Activated CD8-positive, alpha-beta memory T cell treated with anti-CD3 and anti-CD28 coated beads, Interleukin-2, amount 10 ng/mL, durations not matched to agents 7 days and 5 days (primary cell): ENCODE data around the gene NLRP7. TPM values are rescaled to one million over a fixed set of nuclear protein-coding genes. Genes with fewer than 3 reads are reported as not detected.
"Not testable (repeated sequence)": the region's sequence is repeated elsewhere in the genome, so short reads cannot be mapped to it uniquely, and the experiment has no call there.

Experiments used
- ATAC-seq: fragments of 150-1000 bp; cut with Tn5 transposase; one replicate; pipeline ENCODE4 v1.10.0; 2021; ENCODE audit warnings: moderate library complexity
- CTCF ChIA-PET: fragments of 350-600 bp; sonication (Branson Sonifier 250); formaldehyde crosslinking; loops from one replicate; lab custom pipeline; 2021; ENCODE audit warnings: antibody characterized with exemption; lab: Charles Lee
- DNase-seq: peaks from one replicate; pipeline ENCODE4 v3.0.0-alpha.2; 2020
- H3K27ac Mint-ChIP-seq: one replicate; pipeline ENCODE4 v1.8.0; 2021; ENCODE audit warnings: mild to moderate bottlenecking, mixed read lengths
- H3K27me3 Mint-ChIP-seq: one replicate; pipeline ENCODE4 v1.8.0; 2021; ENCODE audit warnings: mixed read lengths
- H3K36me3 Mint-ChIP-seq: one replicate; pipeline ENCODE4 v1.8.0; 2021; ENCODE audit warnings: mild to moderate bottlenecking, mixed read lengths
- H3K4me1 Mint-ChIP-seq: one replicate; pipeline ENCODE4 v1.8.0; 2021; ENCODE audit warnings: mixed read lengths
- H3K4me3 Mint-ChIP-seq: one replicate; pipeline ENCODE4 v1.8.0; 2021; ENCODE audit warnings: mild to moderate bottlenecking, moderate library complexity, mixed read lengths
- H3K9me3 Mint-ChIP-seq: one replicate; pipeline ENCODE4 v1.8.0; 2022; ENCODE audit warnings: low read depth, mixed read lengths
- total RNA-seq, 2 experiments: library from RNA; stranded (reverse); gene quantifications; one replicate each; pipeline ENCODE4 v1.2.3, GENCODE V29; 2021

Gene NLRP7
- total RNA-seq, result not detected

DNA sequence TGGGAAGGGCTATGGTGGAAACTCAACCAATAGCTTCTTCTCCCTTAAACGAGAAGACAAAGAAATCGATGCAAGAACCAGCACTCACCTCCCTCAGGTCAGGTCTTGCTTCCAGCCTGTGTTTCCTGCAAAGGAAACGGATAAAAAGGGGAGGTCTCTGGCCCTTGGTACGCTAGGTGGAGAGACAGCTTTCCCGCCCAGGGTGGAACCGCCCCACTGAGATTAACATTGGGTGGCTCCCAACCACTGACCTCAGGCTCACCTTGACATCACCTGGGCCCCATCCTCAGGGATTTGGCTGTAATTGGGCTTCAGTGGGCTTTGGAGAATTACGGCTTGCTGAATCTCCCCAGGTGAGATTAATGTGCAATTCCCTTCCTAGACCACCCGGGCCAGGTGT lies at the start of gene NLRP7:
Gene NLRP7, minus strand, starts transcription at position 150 of the 400 bp plus-strand sequence.
- Mint-ChIP-seq H3K4me1 (peaks cover 2% of the 10 kb centered on the region), H3K9me3 (no peaks in the 10 kb centered on the region), H3K27me3 (no peaks in the 10 kb centered on the region), H3K27ac (no peak within 1 kb of the TSS), H3K36me3 (no peaks in the 10 kb centered on the region), H3K4me3 (no peak within 1 kb of the TSS)
- CTCF ChIA-PET, result no interaction called here
- no peak for DNase-seq
- no peak for ATAC-seq

DNA sequence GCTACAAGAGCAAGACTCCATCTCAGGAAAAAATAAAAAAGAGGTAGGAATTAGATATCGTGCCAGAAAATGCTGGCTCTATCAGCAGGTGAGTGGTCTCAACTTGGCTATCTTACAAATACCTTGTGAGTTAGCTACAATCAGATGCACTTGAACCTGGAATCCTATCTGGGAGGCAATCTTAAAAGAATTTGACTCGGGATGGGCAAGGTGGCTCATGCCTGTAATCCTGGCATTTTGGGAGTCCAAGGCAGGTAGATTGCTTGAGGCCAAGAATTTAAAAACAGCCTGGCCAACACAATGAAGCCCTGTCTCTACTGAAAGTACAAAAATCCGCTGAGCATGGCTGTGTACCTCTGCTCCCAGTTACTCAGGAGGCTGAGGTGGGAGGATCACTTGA lies 48.2 kb upstream of the NLRP7 start:
- H3K4me3 Mint-ChIP-seq, result no peak overlapping the region
- H3K27ac Mint-ChIP-seq, result no peak overlapping the region
- ATAC-seq (no peak), DNase-seq (no peak)
- peaks cover 4% of the 10 kb centered on the region for H3K9me3 Mint-ChIP-seq
- no peaks in the 10 kb centered on the region for H3K4me1 Mint-ChIP-seq
- no peaks in the 10 kb centered on the region for H3K27me3 Mint-ChIP-seq
- CTCF ChIA-PET, result no interaction called here
- H3K36me3 Mint-ChIP-seq, result peaks cover 20% of the 10 kb centered on the region

DNA sequence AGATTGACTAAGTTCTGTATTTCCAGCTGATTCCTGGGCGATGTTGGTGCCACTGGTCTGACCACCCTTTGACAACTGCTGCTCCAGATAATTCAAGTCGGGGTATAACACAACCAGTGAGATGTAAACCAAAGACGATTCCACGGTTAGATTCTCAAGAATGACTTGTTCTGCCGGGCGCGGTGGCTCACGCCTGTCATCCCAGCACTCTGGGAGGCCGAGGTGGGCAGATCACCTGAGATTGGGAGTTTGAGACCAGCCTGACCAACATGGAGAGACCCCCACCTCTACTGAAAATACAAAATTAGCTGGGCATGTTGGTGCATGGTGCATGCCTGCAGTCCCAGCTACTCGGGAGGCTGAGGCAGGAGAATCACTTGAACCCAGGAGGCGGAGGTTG lies 42.2 kb upstream of the NLRP7 start:
- not testable (repeated sequence) for H3K4me1 Mint-ChIP-seq, DNase-seq, H3K27me3 Mint-ChIP-seq, H3K4me3 Mint-ChIP-seq, ATAC-seq, H3K27ac Mint-ChIP-seq, H3K9me3 Mint-ChIP-seq
- CTCF ChIA-PET, result interaction anchor here (1.4 kb wide), 1 partner anchor 39 kb away, joined by 4 read pairs; no protein-coding TSS in a partner anchor
- peaks cover 33% of the 10 kb centered on the region for H3K36me3 Mint-ChIP-seq

GRCh38 chr19:54982562-54982961 lies 35.2 kb upstream of the NLRP7 start:
- H3K4me1 Mint-ChIP-seq, CTCF ChIA-PET, H3K27me3 Mint-ChIP-seq, H3K4me3 Mint-ChIP-seq, ATAC-seq, DNase-seq, H3K9me3 Mint-ChIP-seq, H3K27ac Mint-ChIP-seq: not testable (repeated sequence)
- H3K36me3 Mint-ChIP-seq, result peaks cover 17% of the 10 kb centered on the region

DNA sequence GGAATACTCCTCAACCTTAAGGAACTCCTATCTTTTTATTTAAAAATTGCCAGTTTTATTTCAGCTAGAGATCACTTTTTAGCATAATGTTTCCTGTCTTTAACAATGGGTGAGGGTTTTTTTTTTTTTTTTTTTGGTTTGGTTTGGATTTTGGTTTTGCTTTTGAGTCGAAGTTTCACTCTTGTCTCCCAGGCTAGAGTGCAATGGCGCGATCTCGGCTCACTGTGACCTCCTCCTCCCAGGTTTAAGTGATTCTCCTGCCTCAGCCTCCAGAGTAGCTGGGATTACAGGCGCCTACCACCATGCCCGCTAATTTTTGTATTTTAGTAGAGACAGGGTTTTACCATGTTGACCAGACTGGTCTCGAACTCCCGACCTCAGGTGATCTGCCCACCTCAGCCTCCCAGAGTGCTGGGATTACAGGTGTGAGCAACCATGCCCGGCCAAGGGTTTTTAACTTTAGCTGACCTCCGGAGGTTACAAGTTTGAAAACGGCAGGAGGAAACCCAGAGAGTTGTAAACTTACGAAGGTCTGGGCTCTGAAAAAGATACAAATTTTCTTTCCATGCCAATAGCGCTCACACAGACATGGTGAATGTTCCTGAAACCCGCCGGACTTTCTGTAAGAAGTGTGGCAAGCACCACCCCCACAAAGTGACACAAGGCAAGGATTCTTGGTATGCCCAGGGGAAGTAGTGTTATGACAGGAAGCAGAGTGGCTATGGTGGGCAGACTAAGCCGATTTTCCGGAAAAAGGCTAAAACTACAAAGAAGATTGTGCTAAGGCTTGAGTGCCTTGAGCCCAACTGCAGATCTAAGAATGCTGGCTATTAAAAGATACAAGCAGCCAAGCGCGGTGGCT lies 26.1 kb upstream of the NLRP7 start:
- peak overlapping the region; percentile 83 for H3K27ac Mint-ChIP-seq
- H3K4me3 Mint-ChIP-seq, result peak overlapping the region; percentile 50
- not testable (repeated sequence) for H3K9me3 Mint-ChIP-seq, H3K27me3 Mint-ChIP-seq
- peak; percentile 64 for ATAC-seq
- H3K36me3 Mint-ChIP-seq, result peaks cover 20% of the 10 kb centered on the region
- H3K4me1 Mint-ChIP-seq, result peaks cover 23% of the 10 kb centered on the region
- peak; percentile 53 for DNase-seq
- CTCF ChIA-PET, result interaction anchor here (1.0 kb wide), 1 partner anchor 92 kb away, joined by 4 read pairs; no protein-coding TSS in a partner anchor

DNA sequence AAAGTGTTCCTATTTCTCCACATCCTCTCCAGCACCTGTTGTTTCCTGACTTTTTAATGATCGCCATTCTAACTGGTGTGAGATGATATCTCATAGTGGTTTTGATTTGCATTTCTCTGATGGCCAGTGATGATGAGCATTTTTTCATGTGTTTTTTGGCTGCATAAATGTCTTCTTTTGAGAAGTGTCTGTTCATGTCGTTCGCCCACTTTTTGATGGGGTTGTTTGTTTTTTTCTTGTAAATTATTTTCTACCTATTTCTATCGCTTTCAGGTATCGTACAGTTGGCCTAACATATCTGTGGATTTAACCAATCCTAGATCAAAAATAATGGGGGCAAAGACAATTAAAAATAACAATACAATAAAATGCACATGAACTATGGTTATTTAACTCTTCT lies 24.1 kb upstream of the NLRP7 start:
- Mint-ChIP-seq H3K36me3 (peaks cover 17% of the 10 kb centered on the region), H3K4me1 (peaks cover 26% of the 10 kb centered on the region)
- DNase-seq, H3K4me3 Mint-ChIP-seq, H3K9me3 Mint-ChIP-seq, H3K27me3 Mint-ChIP-seq, H3K27ac Mint-ChIP-seq, CTCF ChIA-PET, ATAC-seq: not testable (repeated sequence)

DNA sequence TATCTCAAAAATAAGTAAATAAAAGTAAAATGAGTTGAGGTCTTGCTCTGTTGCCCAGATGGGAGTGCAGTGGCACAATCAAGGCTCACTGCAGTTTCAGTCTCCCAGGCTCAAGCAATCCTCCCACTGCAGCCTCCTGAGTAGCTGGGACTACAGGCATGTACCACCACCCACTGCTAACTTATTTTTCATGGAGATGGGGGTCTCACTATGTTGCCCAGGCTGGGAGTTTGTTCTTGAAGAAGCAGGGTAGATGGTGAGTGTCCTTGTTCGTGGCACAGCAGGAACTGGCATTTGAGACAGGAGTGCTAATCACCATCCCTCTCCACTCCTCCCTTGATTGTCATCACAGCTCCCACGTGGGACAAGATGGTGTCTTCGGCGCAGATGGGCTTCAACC lies 22.3 kb upstream of the NLRP7 start:
- ATAC-seq, result no peak
- no peak overlapping the region for H3K4me3 Mint-ChIP-seq
- no peak overlapping the region for H3K27ac Mint-ChIP-seq
- CTCF ChIA-PET, result no interaction called here
- no peak for DNase-seq
- peaks cover 26% of the 10 kb centered on the region for H3K4me1 Mint-ChIP-seq
- peaks cover 16% of the 10 kb centered on the region for H3K36me3 Mint-ChIP-seq
- no peaks in the 10 kb centered on the region for H3K27me3 Mint-ChIP-seq
- no peaks in the 10 kb centered on the region for H3K9me3 Mint-ChIP-seq

GRCh38 chr19:54967611-54968010 lies 20.3 kb upstream of the NLRP7 start:
- CTCF ChIA-PET, result interaction anchor here (1.4 kb wide), 1 partner anchor 451 kb away, joined by 3 read pairs; no protein-coding TSS in a partner anchor
- peaks cover 7% of the 10 kb centered on the region for H3K4me1 Mint-ChIP-seq
- ATAC-seq, result no peak
- peaks cover 11% of the 10 kb centered on the region for H3K36me3 Mint-ChIP-seq
- peak overlapping the region; percentile 40 for H3K4me3 Mint-ChIP-seq
- no peak overlapping the region for H3K27ac Mint-ChIP-seq
- no peak for DNase-seq
- no peaks in the 10 kb centered on the region for H3K9me3 Mint-ChIP-seq
- H3K27me3 Mint-ChIP-seq, result no peaks in the 10 kb centered on the region

DNA sequence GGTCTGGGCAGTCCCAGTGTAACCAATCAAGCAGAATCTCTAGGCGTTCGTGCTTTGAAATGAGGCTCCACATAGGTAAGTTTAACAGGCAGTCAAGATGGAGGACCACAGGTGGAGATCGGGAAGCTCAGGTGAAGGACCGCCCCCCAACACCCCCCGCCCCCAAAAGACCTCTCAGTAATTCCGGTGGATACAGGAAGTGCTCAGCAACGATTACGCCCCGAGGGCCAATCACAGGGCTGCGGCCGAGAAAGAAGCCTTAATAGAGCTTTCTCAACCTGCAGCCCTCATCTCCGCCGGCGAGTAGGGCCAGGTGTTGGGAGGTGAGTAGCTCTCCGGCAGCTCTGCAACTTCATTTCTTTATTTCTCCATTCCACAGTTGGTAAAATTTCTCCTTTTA lies 17.7 kb upstream of the NLRP7 start:
- H3K36me3 Mint-ChIP-seq, H3K4me3 Mint-ChIP-seq, H3K27me3 Mint-ChIP-seq, CTCF ChIA-PET, H3K27ac Mint-ChIP-seq, DNase-seq, H3K4me1 Mint-ChIP-seq, H3K9me3 Mint-ChIP-seq: not testable (repeated sequence)
- ATAC-seq, result peak; percentile 72

DNA sequence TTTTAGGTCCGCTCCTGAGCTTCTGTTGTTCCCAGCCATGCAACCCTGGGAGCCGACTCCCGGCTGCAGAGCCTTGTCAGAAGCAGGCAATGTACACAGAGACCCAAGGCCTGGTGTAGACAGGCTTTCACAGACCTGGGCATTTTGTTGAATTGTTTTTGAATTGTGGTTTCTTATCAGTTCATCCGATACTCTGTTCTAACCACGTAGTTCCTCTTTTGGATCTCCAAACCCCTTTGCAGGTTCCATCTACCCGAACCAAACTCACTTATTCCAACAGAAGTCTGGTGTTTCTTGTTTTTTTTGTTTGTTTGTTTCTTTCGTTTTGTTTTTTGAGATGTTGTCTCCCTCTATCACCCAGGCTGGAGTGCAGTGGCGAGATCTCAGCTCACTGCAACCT lies 12.5 kb upstream of the NLRP7 start:
- peaks cover 11% of the 10 kb centered on the region for H3K4me1 Mint-ChIP-seq
- H3K27ac Mint-ChIP-seq, result no peak overlapping the region
- H3K9me3 Mint-ChIP-seq, result no peaks in the 10 kb centered on the region
- H3K4me3 Mint-ChIP-seq, result peak overlapping the region; percentile 16
- ATAC-seq, result peak; percentile 45
- CTCF ChIA-PET, result no interaction called here
- H3K36me3 Mint-ChIP-seq, result no peaks in the 10 kb centered on the region
- no peaks in the 10 kb centered on the region for H3K27me3 Mint-ChIP-seq
- DNase-seq, result no peak

DNA sequence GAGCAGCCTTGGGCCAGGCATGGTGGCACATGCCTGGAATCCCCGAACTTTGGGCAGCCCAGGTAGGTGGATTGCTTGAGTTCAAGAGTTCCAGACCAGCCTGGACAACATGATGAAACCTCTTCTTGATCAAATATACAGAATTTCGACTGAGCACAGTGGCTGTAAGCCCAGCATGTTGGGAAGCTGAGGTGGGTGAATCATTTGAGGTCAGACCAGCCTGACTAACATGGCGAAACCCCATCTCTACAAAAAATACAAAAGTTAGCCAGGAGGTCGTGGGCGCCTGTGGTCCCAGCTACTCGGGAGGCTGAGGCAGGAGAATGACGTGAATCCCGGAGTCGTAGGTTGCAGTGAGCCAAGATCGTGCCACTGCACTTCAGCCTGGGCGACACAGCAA lies 8.0 kb upstream of the NLRP7 start:
- Mint-ChIP-seq H3K27me3 (no peaks in the 10 kb centered on the region), H3K27ac (no peak overlapping the region), H3K4me1 (peaks cover 13% of the 10 kb centered on the region), H3K4me3 (no peak overlapping the region), H3K9me3 (no peaks in the 10 kb centered on the region), H3K36me3 (no peaks in the 10 kb centered on the region)
- DNase-seq, result no peak
- CTCF ChIA-PET, result no interaction called here
- ATAC-seq, result no peak

- DNase-seq, H3K4me3 Mint-ChIP-seq, H3K36me3 Mint-ChIP-seq, H3K27ac Mint-ChIP-seq, H3K4me1 Mint-ChIP-seq, ATAC-seq, CTCF ChIA-PET, H3K9me3 Mint-ChIP-seq, H3K27me3 Mint-ChIP-seq: not testable (repeated sequence)
These were observed 6.0 kb upstream of the NLRP7 start for GRCh38 chr19:54953345-54953713.

DNA sequence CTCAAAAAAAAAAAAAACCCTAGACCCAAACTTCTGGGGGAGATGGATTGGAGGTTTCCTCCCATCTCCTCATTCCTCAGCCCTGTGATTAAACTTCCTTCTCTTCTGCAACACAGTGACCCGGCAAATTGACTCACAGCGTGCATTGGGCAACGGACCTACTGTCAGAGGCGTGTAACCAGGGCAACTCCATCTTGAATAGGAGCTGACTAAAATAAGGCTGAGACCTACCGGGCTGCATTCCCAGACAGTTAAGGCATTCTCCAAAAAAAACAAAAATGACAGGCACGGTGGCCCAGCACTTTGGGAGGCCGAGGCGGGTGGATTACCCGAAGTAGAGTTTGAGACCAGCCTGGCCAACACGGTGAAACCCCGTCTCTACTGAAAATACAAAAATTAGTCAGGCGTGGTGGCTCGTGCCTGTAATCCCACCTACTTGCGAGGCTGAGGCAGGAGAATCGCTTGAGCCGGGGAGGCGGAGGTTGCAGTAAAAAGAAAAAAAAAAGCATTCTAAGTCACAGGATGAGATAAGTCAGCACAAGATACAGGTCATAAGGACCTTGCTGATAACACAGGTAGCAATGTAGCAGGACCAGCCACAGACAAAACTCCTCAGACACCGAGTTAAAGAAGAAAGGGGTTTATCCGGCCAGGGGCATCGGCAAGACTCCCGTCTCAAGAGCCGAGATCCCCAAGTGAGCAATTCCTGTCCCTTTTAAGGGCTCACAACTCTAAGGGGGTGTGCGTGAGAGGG lies 5.4 kb upstream of the NLRP7 start:
- Mint-ChIP-seq H3K4me1 (peaks cover 2% of the 10 kb centered on the region), H3K4me3 (no peak overlapping the region), H3K9me3 (no peaks in the 10 kb centered on the region), H3K36me3 (no peaks in the 10 kb centered on the region), H3K27ac (no peak overlapping the region), H3K27me3 (no peaks in the 10 kb centered on the region)
- DNase-seq, result no peak
- no peak for ATAC-seq
- CTCF ChIA-PET, result no interaction called here

DNA sequence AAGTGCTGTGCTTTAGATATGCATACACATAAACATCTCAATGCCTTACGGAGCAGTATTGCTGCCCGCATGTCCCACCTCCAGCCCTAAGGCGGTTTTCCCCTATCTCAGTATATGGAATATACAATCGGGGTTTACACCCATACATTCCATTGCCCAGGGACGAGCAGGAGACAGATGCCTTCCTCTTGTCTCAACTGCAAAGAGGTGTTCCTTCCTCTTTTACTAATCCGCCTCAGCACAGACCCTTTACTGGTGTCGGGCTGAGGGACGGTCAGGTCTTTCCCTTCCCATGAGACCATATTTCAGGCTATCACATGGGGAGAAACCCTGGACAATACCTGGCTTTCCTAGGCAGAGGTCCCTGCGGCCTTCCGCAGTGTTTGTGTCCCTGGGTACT lies 3.2 kb upstream of the NLRP7 start:
- H3K36me3 Mint-ChIP-seq, CTCF ChIA-PET, H3K4me1 Mint-ChIP-seq: not testable (repeated sequence)

More for the DNA sequence above, 3.2 kb upstream of the NLRP7 start:
- ATAC-seq, H3K27ac Mint-ChIP-seq, H3K9me3 Mint-ChIP-seq, H3K4me3 Mint-ChIP-seq, H3K27me3 Mint-ChIP-seq, DNase-seq: not testable (repeated sequence)
